ENCODE data around the gene TGM3.

Gene TGM3

GRCh38 chr20:2307136-2307535 lies 11.3 kb downstream of the TGM3 start:
- DNase-seq (ENCODE audit: low read depth): no peak

GRCh38 chr20:2311329-2311728 lies 15.5 kb downstream of the TGM3 start:
- DNase-seq (ENCODE audit: low read depth): no peak

GRCh38 chr20:2312876-2313275 lies 17.1 kb downstream of the TGM3 start:
- DNase-seq (ENCODE audit: low read depth): no peak

GRCh38 chr20:2313316-2313715 lies 17.5 kb downstream of the TGM3 start:
- DNase-seq (ENCODE audit: low read depth): no peak

- DNase-seq (ENCODE audit: low read depth): peak; percentile 87
These were observed 19.1 kb downstream of the TGM3 start for GRCh38 chr20:2314759-2315439.

GRCh38 chr20:2315440-2315778 lies 19.6 kb downstream of the TGM3 start:
- DNase-seq (ENCODE audit: low read depth): no peak

- DNase-seq (ENCODE audit: low read depth): no peak
These were observed 21.2 kb downstream of the TGM3 start for GRCh38 chr20:2316847-2317495.

GRCh38 chr20:2320813-2321658 lies 25.2 kb downstream of the TGM3 start:
- DNase-seq (ENCODE audit: low read depth): no peak

- DNase-seq (ENCODE audit: low read depth): no peak
These were observed 27.2 kb downstream of the TGM3 start for GRCh38 chr20:2323051-2323450.

- DNase-seq (ENCODE audit: low read depth): no peak
These were observed 30.2 kb downstream of the TGM3 start for GRCh38 chr20:2326046-2326445.

GRCh38 chr20:2327620-2328555 lies 32.1 kb downstream of the TGM3 start:
- DNase-seq (ENCODE audit: low read depth): no peak

- no peak for DNase-seq (ENCODE audit: low read depth)
These were observed 33.5 kb downstream of the TGM3 start for GRCh38 chr20:2329286-2329685.

GRCh38 chr20:2330090-2330695 lies 34.4 kb downstream of the TGM3 start:
- no peak for DNase-seq (ENCODE audit: low read depth)

GRCh38 chr20:2331106-2331505 lies 35.3 kb downstream of the TGM3 start:
- DNase-seq (ENCODE audit: low read depth): no peak

- no peak for DNase-seq (ENCODE audit: low read depth)
These were observed 36.2 kb downstream of the TGM3 start for GRCh38 chr20:2331901-2332565.

GRCh38 chr20:2332711-2333110 lies 36.9 kb downstream of the TGM3 start:
- no peak for DNase-seq (ENCODE audit: low read depth)

GRCh38 chr20:2333821-2334220 lies 38.0 kb downstream of the TGM3 start:
- DNase-seq (ENCODE audit: low read depth): no peak

- DNase-seq (ENCODE audit: low read depth): no peak
These were observed 39.5 kb downstream of the TGM3 start for GRCh38 chr20:2335096-2335870.

GRCh38 chr20:2336471-2336870 lies 40.7 kb downstream of the TGM3 start:
- no peak for DNase-seq (ENCODE audit: low read depth)

- DNase-seq (ENCODE audit: low read depth): no peak
These were observed 41.3 kb downstream of the TGM3 start for GRCh38 chr20:2337142-2337541.
